Body of pancreas (tissue), 4 donors: ENCODE data around the gene GMFB. TPM values are rescaled to one million over a fixed set of nuclear protein-coding genes. Genes with fewer than 3 reads are reported as not detected.
A peak's percentile ranks its signal among the peaks of the same experiment; 100 is the strongest.

ENCODE experiments used
- ATAC-seq: fragments of 150-250 bp; one replicate; pipeline ENCODE4 v1.9.1; 2016
- DNase-seq, 4 donors: peaks; one replicate each; pipeline ENCODE4 v3.0.0-alpha.2; 2019
- H3K27ac ChIP-seq, 4 donors: fragments of 200-600 bp; sonication (generic); 1 replicate in 3 of 4; 2 replicates in 1 of 4; pipeline versions ENCODE4 v1.5.1 to v1.6.1; 2016 to 2019; ENCODE audit warnings: mild to moderate bottlenecking in 1 of 4, mixed read lengths in 1 of 4, moderate library complexity in 1 of 4
- H3K27me3 ChIP-seq, 2 donors: fragments of 200-600 bp; sonication (generic); one replicate each; pipeline ENCODE4 v1.6.0; 2016; ENCODE audit warnings: mild to moderate bottlenecking in 1 of 2
- H3K36me3 ChIP-seq, 2 donors: fragments of 200-600 bp; sonication (generic); replicated peaks in 1 of 2; 2 replicates each; pipeline ENCODE4 v1.5.1; 2016; ENCODE audit warnings: low read depth in 2 of 2; ENCODE audit not compliant: insufficient read depth in 1 of 2
- H3K4me1 ChIP-seq: fragments of 200-600 bp; sonication (generic); one replicate; pipeline ENCODE4 v1.6.0; 2016
- H3K4me3 ChIP-seq, 2 donors: fragments of 200-600 bp; sonication (generic); 1 replicate in 1 of 2; 2 replicates in 1 of 2; pipeline ENCODE4 v1.5.1; 2016 to 2019
- H3K9me3 ChIP-seq, 3 donors: fragments of 200-600 bp; sonication (generic); 1 replicate in 2 of 3; 2 replicates in 1 of 3; pipeline ENCODE4 v1.5.1; 2016
- CTCF ChIP-seq, 7 experiments: fragments of 450-650 bp in 4 of 7; fragments of 200-600 bp in 3 of 7; sonication (generic) in 3 of 7; IDR thresholded peaks; one replicate each; pipeline ENCODE4 v1.5.1; 2016 to 2019; ENCODE audit warnings: antibody characterized with exemption in 7 of 7
- POLR2A ChIP-seq, 3 donors: fragments of 450-650 bp; IDR thresholded peaks; one replicate each; pipeline ENCODE4 v1.6.1; 2016; ENCODE audit warnings: antibody characterized with exemption in 3 of 3, mild to moderate bottlenecking in 2 of 3
- WGBS, 2 donors: methylation state at CpG; one replicate each; pipeline ENCODE4 v1.1.5; 2017; 5-methylcytosine and 5-hydroxymethylcytosine counted together
- intact Hi-C: fragments of 100-400 bp; cut with DNase I; formaldehyde crosslinking; loops from one replicate; pipeline ENCODE4 v1.15.1; 2023
- total RNA-seq, 2 donors: library from RNA; depleted of rRNA; stranded (reverse); fragments of >200 nt; gene quantifications; one replicate each; pipeline ENCODE4 v1.1.0, GENCODE V29; 2016

GMFB gene
- total RNA-seq, 2 donors from 2014 or later = 24.7 to 26.5 TPM

DNA sequence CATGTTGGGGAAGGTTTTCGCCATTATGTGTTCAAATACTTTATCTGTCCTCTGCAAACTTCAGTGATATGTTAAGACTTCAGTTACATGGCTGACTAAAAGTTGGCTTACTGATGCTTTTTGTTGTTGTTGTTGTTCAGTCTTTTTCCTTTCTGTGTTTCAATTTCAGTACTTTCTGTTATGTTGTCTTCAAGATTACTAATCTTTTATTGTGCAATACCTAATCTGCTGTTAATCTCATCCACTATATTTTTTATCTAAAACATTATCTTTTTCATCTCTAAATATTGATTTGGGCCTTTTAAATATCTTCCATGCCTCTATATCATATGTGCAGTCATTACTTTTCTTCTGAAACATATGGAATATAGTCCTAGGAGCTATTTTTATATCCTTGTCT lies 27.9 kb upstream of the GMFB start:
- Histone ChIP-seq H3K36me3 (no peaks in the 10 kb centered on the region), H3K4me3 (no peak overlapping the region), H3K4me1 (no peaks in the 10 kb centered on the region), H3K27me3 (no peaks in the 10 kb centered on the region), H3K27ac (no peak overlapping the region), H3K9me3 (no peaks in the 10 kb centered on the region)
- no peak for TF ChIP-seq CTCF (IDR thresholded peaks at IDR 0.05)
- WGBS, 2 donors = 90 to 100% methylated on average over 1 of the region's 1 CpG
- no peak for ATAC-seq
- DNase-seq = no peak
- intact Hi-C loops = no loop called here

DNA sequence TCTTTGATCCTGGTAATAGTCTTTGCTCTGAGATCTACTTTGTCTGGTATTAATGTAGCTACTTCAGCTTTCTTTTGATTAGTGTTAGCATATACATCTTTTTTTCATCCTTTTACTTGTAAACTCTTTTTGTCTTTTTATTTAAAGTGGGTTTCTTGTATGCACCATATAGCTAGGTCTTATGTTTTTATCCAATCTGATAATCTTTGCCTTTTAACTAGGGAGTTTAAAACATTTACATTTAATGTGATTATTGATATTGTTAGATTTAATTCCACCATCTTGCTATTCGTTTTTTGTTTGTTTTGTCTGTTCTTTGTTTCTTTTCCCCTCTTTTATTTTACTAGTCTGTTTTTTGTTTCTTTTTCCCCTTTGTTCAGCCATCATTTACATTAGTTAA lies 26.9 kb upstream of the GMFB start:
- TF ChIP-seq POLR2A (IDR thresholded peaks at IDR 0.05) (no peak), CTCF (IDR thresholded peaks at IDR 0.05) (no peak)
- DNase-seq (no peak), ATAC-seq (no peak)
- Histone ChIP-seq H3K9me3 (no peaks in the 10 kb centered on the region), H3K36me3 (no peaks in the 10 kb centered on the region), H3K27ac (no peak overlapping the region), H3K4me3 (no peak overlapping the region), H3K4me1 (peaks cover 10% of the 10 kb centered on the region), H3K27me3 (no peaks in the 10 kb centered on the region)
- WGBS, 2 donors = 69 to 72% methylated on average over 1 of the region's 1 CpG
- intact Hi-C loops = no loop called here

DNA sequence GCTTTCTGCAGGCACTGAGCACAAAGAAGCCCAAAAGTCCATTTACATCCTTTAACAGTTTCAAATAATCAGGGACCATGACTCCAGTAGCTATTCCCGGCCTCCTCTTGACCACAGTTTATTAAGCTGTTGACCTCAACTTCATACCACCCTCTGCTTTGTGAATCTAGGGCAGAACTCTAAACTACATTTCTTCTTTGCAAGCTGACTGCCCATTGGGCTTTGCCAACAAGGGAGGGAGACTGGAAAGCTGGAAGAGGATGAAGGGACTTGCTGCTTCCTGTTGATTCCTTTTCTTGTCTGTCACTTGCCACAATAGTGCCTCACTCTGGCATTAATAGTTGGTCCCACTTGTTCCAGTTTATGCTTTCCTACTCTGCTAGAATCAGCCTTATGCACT lies 23.6 kb upstream of the GMFB start:
- ATAC-seq (no peak), DNase-seq (no peak)
- TF ChIP-seq POLR2A (IDR thresholded peaks at IDR 0.05) = no peak
- TF ChIP-seq CTCF (IDR thresholded peaks at IDR 0.05) = no peak
- Histone ChIP-seq H3K9me3 (no peaks in the 10 kb centered on the region), H3K36me3 (no peaks in the 10 kb centered on the region), H3K4me3 (no peak overlapping the region), H3K4me1 (peaks cover 22% of the 10 kb centered on the region), H3K27ac (no peak overlapping the region), H3K27me3 (no peaks in the 10 kb centered on the region)
- 71 to 100% methylated on average over 1 of the region's 1 CpG for WGBS, 2 donors
- intact Hi-C loops = no loop called here

- H3K4me1 ChIP-seq = peaks cover 22% of the 10 kb centered on the region
- no peaks in the 10 kb centered on the region for H3K9me3 ChIP-seq
- DNase-seq (peak; percentile 98 to 99 (median 98)), ATAC-seq (peak; percentile 100)
- peak within 1 kb of the TSS; percentile 52 to 78 (median 75) for H3K27ac ChIP-seq
- no peaks in the 10 kb centered on the region for H3K36me3 ChIP-seq
- peak within 1 kb of the TSS; percentile 82 to 98 for H3K4me3 ChIP-seq
- H3K27me3 ChIP-seq = no peaks in the 10 kb centered on the region
- TF ChIP-seq CTCF (IDR thresholded peaks at IDR 0.05) (peak; percentile 53 to 90 (median 58)), POLR2A (IDR thresholded peaks at IDR 0.05) (peak; percentile 38 to 84 (median 82))
- intact Hi-C loops = no loop called here
- 0% methylated on average over 11 to 66 of the region's 66 CpGs for WGBS, 2 donors
Measured at GRCh38 chr14:54509546-54510501, 21.0 kb upstream of the GMFB start, which contains the start of gene CGRRF1. CGRRF1 (plus strand) TSS chr14:54509906; CDS start chr14:54509960, 54 bp downstream.
